ENCODE measurements around the gene GPR33. TPM values are rescaled to one million over a fixed set of nuclear protein-coding genes. Genes with fewer than 3 reads are reported as not detected.

GPR33 gene
- total RNA-seq, 2 experiments from 2014 or later, result not detected

GRCh38 chr14:31435276-31435675 is 52.6 kb downstream of the GPR33 start:
- Histone ChIP-seq H3K36me3 (ENCODE audit: insufficient read depth, low read length) (peaks cover 12% of the 10 kb centered on the region), H3K4me2 (ENCODE audit: low read length) (no peak overlapping the region), H4K20me1 (ENCODE audit: insufficient read depth, low read length) (no peaks in the 10 kb centered on the region), H3K27ac (ENCODE audit: low read depth, low read length, poor library complexity, severe bottlenecking) (no peak overlapping the region), H3K4me1 (ENCODE audit: insufficient read depth, low read length, poor library complexity, severe bottlenecking) (no peaks in the 10 kb centered on the region), H3K4me3 (ENCODE audit: low read depth, low read length, poor library complexity, severe bottlenecking) (no peak overlapping the region), H3K79me2 (ENCODE audit: insufficient read depth, low read depth, low read length) (no peaks in the 10 kb centered on the region), H3K9me3 (ENCODE audit: low read length) (no peaks in the 10 kb centered on the region), H3K9me2 (ENCODE audit: insufficient read depth, low read length) (no peaks in the 10 kb centered on the region), H2AFZ (ENCODE audit: low read length) (no peak overlapping the region)
- CTCF ChIA-PET (ENCODE audit: unreplicated experiment), result no interaction called here
- no TSS peak for BruUV-seq (replicated peaks)
- no peak for TF ChIP-seq EZH2phosphoT487 (IDR thresholded peaks at IDR 0.05; ENCODE audit: borderline replicate concordance, low read depth, low read length)
- TF ChIP-seq, protein P1, sequence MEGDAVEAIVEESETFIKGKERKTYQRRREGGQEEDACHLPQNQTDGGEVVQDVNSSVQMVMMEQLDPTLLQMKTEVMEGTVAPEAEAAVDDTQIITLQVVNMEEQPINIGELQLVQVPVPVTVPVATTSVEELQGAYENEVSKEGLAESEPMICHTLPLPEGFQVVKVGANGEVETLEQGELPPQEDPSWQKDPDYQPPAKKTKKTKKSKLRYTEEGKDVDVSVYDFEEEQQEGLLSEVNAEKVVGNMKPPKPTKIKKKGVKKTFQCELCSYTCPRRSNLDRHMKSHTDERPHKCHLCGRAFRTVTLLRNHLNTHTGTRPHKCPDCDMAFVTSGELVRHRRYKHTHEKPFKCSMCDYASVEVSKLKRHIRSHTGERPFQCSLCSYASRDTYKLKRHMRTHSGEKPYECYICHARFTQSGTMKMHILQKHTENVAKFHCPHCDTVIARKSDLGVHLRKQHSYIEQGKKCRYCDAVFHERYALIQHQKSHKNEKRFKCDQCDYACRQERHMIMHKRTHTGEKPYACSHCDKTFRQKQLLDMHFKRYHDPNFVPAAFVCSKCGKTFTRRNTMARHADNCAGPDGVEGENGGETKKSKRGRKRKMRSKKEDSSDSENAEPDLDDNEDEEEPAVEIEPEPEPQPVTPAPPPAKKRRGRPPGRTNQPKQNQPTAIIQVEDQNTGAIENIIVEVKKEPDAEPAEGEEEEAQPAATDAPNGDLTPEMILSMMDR (conservative IDR thresholded peaks at IDR 0.05; ENCODE audit: low read length), result no peak
- intact Hi-C loops (cut with micrococcal nuclease; ENCODE audit: unreplicated experiment), result no loop called here
- POLR2A ChIA-PET, result interaction anchor here (0.5 to 1.0 kb wide), 4 partner anchors 15 to 1112 kb away, joined by 3 to 7 read pairs (median 3); partner anchors contain the start of genes DTD2 and HEATR5A
- no peak for DNase-seq (ENCODE audit: low spot score)

Other genes starting within 250 kb of the GPR33 start
- gene HEATR5A, start 67.5 kb downstream of the GPR33 start, total RNA-seq (2014; rRNA removed; shearing (Covaris generic)), result 12.0 and 13.7 TPM in 2 replicates
- 16.2 and 20.3 TPM in 2 replicates for gene HEATR5A, start 67.5 kb downstream of the GPR33 start, total RNA-seq (2022)
- 48.9 and 61.4 TPM in 2 replicates for gene DTD2, start 30.5 kb downstream of the GPR33 start, total RNA-seq (2014; rRNA removed; shearing (Covaris generic))
- gene DTD2, start 30.5 kb downstream of the GPR33 start, total RNA-seq (2022), result 29.2 and 32.6 TPM in 2 replicates
- 9.0 and 15.1 TPM in 2 replicates for gene NUBPL, start 73.4 kb upstream of the GPR33 start, total RNA-seq (2014; rRNA removed; shearing (Covaris generic))
- 13.7 and 17.5 TPM in 2 replicates for gene NUBPL, start 73.4 kb upstream of the GPR33 start, total RNA-seq (2022)

Data from OCI-LY7 (cell line).